Heart left ventricle (tissue), 16 donors: ENCODE results near the gene NOP9. TPM values are rescaled to one million over a fixed set of nuclear protein-coding genes. Genes with fewer than 3 reads are reported as not detected.

ENCODE experiments used
- ATAC-seq, 4 donors: fragments of 200-7000 bp; cut with Tn5 transposase; one replicate each; pipeline ENCODE4 v1.9.1; 2020 to 2022; ENCODE audit warnings: moderate library complexity in 4 of 4, mild to moderate bottlenecking in 3 of 4, moderate number of reproducible peaks in 1 of 4
- DNase-seq, 5 donors: peaks; one replicate each; pipeline ENCODE4 v3.0.0-alpha.2; 2020
- H3K27ac ChIP-seq, 12 donors: fragments of 200-600 bp; sonication (generic) in 4 of 12; one replicate each; pipeline versions ENCODE4 v1.5.0 to v1.8.0; 2016 to 2022; ENCODE audit warnings: mild to moderate bottlenecking in 2 of 12
- H3K27me3 ChIP-seq, 9 donors: fragments of 200-600 bp; sonication (generic) in 2 of 9; one replicate each; pipeline versions ENCODE4 v1.5.1 to v1.8.0; 2016 to 2022; ENCODE audit warnings: mild to moderate bottlenecking in 3 of 9
- H3K36me3 ChIP-seq, 9 donors: fragments of 200-600 bp; sonication (generic) in 2 of 9; one replicate each; pipeline versions ENCODE4 v1.5.0 to v1.8.0; 2018 to 2022; ENCODE audit warnings: mild to moderate bottlenecking in 2 of 9
- H3K4me1 ChIP-seq, 12 donors: fragments of 200-600 bp; sonication (generic) in 4 of 12; one replicate each; pipeline versions ENCODE4 v1.5.0 to v1.8.0; 2016 to 2022; ENCODE audit warnings: mild to moderate bottlenecking in 3 of 12
- H3K4me3 ChIP-seq, 12 donors: fragments of 200-600 bp; sonication (generic) in 4 of 12; one replicate each; pipeline versions ENCODE4 v1.5.0 to v1.8.0; 2017 to 2022; ENCODE audit warnings: mild to moderate bottlenecking in 9 of 12, moderate library complexity in 4 of 12
- H3K9me3 ChIP-seq, 12 donors: fragments of 200-600 bp; sonication (generic) in 4 of 12; one replicate each; pipeline versions ENCODE4 v1.5.0 to v1.8.0; 2016 to 2022; ENCODE audit warnings: mild to moderate bottlenecking in 1 of 12
- CTCF ChIP-seq, 12 donors: fragments of 200-600 bp; sonication (generic) in 4 of 12; IDR thresholded peaks; one replicate each; pipeline versions ENCODE4 v1.5.0 to v1.8.0; 2018 to 2022; ENCODE audit warnings: antibody characterized with exemption in 12 of 12, mild to moderate bottlenecking in 5 of 12
- POLR2A ChIP-seq, 2 donors: fragments of 450-650 bp; IDR thresholded peaks; one replicate each; pipeline ENCODE4 v1.6.1; 2017; ENCODE audit warnings: antibody characterized with exemption in 2 of 2, mild to moderate bottlenecking in 2 of 2, moderate library complexity in 2 of 2
- WGBS, 4 donors: extraction: QIAGEN DNeasy Blood & Tissue Kit in 2 of 4; methylation state at CpG; one replicate each; pipeline versions ENCODE4 v1.1.5 to v1.1.7; 2013 to 2018; 5-methylcytosine and 5-hydroxymethylcytosine counted together
- intact Hi-C, 10 donors: fragments of 100-400 bp; cut with DNase I; formaldehyde crosslinking; loops; one replicate each; pipeline versions ENCODE4 v1.11.1 to v1.14.2; 2022
- polyA plus RNA-seq, 2 donors: library from polyadenylated mRNA; stranded (reverse); fragments of 200-250 nt; gene quantifications; one replicate each; pipeline ENCODE4 v1.2.3, GENCODE V29; 2013
- total RNA-seq, 9 donors: library from RNA; depleted of rRNA in 2 of 9; stranded (reverse); fragments of >200 nt in 2 of 9; fragmentation: NEBNext Ultra II Directional in 3 of 9; extraction: Animal tissue kit (Norgen Biotek cat#: 25700) in 3 of 9; gene quantifications; one replicate each; pipeline versions ENCODE4 v1.1.0 to v1.2.4, GENCODE V29; 2016 to 2023
- donor health status: ischemic (EF 13 %, LVEDD 7.1; RV severe dilation, severe dysfunction).
- donor health status: healthy with polysubstance abuse.
- donor health status: DM: no; HTN: yes; CAD: no.
- donor health status: DM: no; HTN: no; CAD: no.
- donor health status: ischemic (EF 25% LVEDD 6.9; RV normal size, moderate dysfunction).
- donor health status: ischemic (EF 25% LVEDD 5.7; RV mildly dilated, moderate dysfunction).
- donor health status: healthy.
- donor health status: DM: yes; HTN: yes; CAD: no.
- donor health status: ischemic (EF 35%, LVEDD 5.7; RV mildly dilated, moderate dysfunction).
- donor health status: nonischemic (EF 11% LVEDD 7.7; RV severe dilation, severe dysfunction).
- donor health status: DM: yes; HTN: yes; CAD: no.
- donor health status: PGD.
- donor health status: ischemic (EF 29% LVEDD 5.4; RV normal size, mild dysfunction).
- donor health status: nonischemic (EF 23%, LVEDD 6.1; RV moderate dilation, normal function).

NOP9 gene
- total and polyA plus RNA-seq, 11 donors: 13.5 to 34.0 (median 27.8) TPM

DNA sequence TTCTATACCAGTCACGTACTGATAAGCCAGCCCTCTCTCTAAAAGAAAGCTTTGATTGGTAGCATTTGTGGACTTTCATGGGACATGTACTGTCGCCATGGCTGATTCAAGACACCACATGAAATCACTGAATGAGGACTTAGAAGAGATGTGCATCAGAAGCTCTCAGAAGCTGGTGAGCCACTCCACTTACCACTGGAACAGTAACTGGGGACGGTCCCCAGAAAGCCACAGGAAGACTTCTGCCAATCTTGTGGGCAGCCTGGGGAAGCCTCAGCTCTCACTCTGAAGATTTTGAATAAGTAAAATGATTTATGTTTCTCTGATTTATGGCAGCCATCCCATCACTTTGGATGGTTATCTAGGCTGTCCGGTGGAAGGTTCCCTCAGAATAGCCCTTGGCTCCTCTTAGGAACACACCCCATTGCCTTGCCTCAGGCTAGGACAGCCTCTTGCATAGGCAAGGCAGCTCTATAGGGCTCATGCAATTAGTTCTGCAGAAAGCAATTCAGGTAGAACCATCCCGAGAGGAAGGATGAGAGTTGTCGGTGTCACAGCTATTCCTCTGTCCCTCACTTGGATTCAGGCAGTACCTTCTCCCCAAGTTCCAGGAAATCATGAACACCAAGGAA is 9.9 kb upstream of the NOP9 start:
- H3K36me3 ChIP-seq: peaks cover 0 to 57% (median 45%) of the 10 kb centered on the region in 9 donors
- TF ChIP-seq CTCF (IDR thresholded peaks at IDR 0.05) (no peak), POLR2A (IDR thresholded peaks at IDR 0.05) (no peak)
- DNase-seq: no peak
- no peak for ATAC-seq
- H3K9me3 ChIP-seq: no peaks in the 10 kb centered on the region
- no peaks in the 10 kb centered on the region for H3K27me3 ChIP-seq
- no peaks in the 10 kb centered on the region for H3K4me1 ChIP-seq
- no peak overlapping the region for H3K4me3 ChIP-seq
- no peak overlapping the region for H3K27ac ChIP-seq
- intact Hi-C loops: loop anchor here in 1 of 10 donors (2.0 kb wide), 1 partner anchor 39 kb away; no protein-coding TSS in a partner anchor
- 75 to 93% (median 83%) methylated on average over 6 of the region's 6 CpGs for WGBS, 4 donors

GRCh38 chr14:24290746-24291145 is 8.9 kb upstream of the NOP9 start:
- H3K27ac ChIP-seq: no peak overlapping the region
- peaks cover 0 to 67% (median 53%) of the 10 kb centered on the region in 9 donors for H3K36me3 ChIP-seq
- DNase-seq (no peak), ATAC-seq (no peak)
- no peak overlapping the region for H3K4me3 ChIP-seq
- no peaks in the 10 kb centered on the region for H3K27me3 ChIP-seq
- no peaks in the 10 kb centered on the region for H3K4me1 ChIP-seq
- 80 to 93% (median 86%) methylated on average over 9 of the region's 9 CpGs for WGBS, 4 donors
- H3K9me3 ChIP-seq: no peaks in the 10 kb centered on the region
- TF ChIP-seq CTCF (IDR thresholded peaks at IDR 0.05) (no peak), POLR2A (IDR thresholded peaks at IDR 0.05) (no peak)
- intact Hi-C loops: loop anchor here in 1 of 10 donors (2.0 kb wide), 1 partner anchor 40 kb away; no protein-coding TSS in a partner anchor

- WGBS, 4 donors: 90 to 92% (median 91%) methylated on average over 3 of the region's 3 CpGs
- TF ChIP-seq POLR2A (IDR thresholded peaks at IDR 0.05) (no peak), CTCF (IDR thresholded peaks at IDR 0.05) (no peak)
- Histone ChIP-seq H3K4me1 (peaks cover 0 to 2% (median under 1%) of the 10 kb centered on the region in 12 donors), H3K36me3 (peaks cover 0 to 75% (median 58%) of the 10 kb centered on the region in 9 donors), H3K4me3 (no peak overlapping the region), H3K27me3 (no peaks in the 10 kb centered on the region), H3K27ac (no peak overlapping the region), H3K9me3 (no peaks in the 10 kb centered on the region)
- intact Hi-C loops: loop anchor here in 1 of 10 donors (2.0 kb wide), 1 partner anchor 41 kb away; no protein-coding TSS in a partner anchor
- ATAC-seq (no peak), DNase-seq (no peak)
Measured at GRCh38 chr14:24291446-24292117, 8.1 kb upstream of the NOP9 start.

DNA sequence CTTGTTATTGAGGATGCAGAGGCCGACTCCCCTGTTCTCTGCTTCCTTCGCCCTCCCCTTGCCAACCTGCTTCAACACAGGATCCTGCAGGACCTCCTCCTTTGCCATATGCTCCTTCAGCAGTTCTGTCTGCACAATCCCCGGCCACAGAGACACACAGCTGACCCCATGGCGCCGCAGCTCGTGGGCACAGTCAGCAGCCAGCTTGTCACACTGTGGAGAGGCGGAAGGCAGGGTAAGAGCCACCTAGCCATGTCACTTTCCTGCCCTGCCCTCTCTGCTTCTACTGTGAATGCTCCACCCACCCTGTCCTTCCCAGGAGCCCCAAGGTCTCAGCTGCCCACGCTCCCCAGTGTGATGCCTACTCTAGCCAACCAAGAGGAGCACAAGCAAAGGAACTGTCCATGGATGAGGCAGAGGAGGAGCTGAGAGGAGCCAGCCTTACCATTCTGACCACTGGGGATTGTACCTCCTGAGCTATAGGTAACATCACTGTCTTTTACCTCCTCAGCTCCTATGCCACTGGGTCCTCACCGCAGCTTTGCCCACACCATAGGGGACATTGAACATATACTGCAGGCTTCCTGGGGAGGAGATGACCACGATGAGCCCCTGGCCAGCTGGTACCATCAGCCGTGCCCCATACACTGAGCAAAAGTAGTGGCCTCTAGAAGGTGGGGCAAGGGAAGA is 7.4 kb upstream of the NOP9 start:
- intact Hi-C loops: no loop called here
- Histone ChIP-seq H3K27ac (no peak overlapping the region), H3K4me3 (no peak overlapping the region), H3K4me1 (peaks cover 0 to 9% (median 2%) of the 10 kb centered on the region in 12 donors), H3K9me3 (no peaks in the 10 kb centered on the region), H3K36me3 (peaks cover 0 to 75% (median 58%) of the 10 kb centered on the region in 9 donors), H3K27me3 (no peaks in the 10 kb centered on the region)
- ATAC-seq (no peak), DNase-seq (no peak)
- WGBS, 4 donors: 89 to 96% (median 95%) methylated on average over 10 to 11 of the region's 11 CpGs
- no peak for TF ChIP-seq POLR2A (IDR thresholded peaks at IDR 0.05)
- no peak for TF ChIP-seq CTCF (IDR thresholded peaks at IDR 0.05)
